PFSK-1 (cell line): ENCODE results near the gene AKR1A1.

Source experiments
- FOXP2 ChIP-seq: optimal IDR thresholded peaks from 2 replicates; pipeline ENCODE3; 2011; ENCODE audit warnings: borderline replicate concordance, control low read depth, inconsistent platforms; ENCODE audit not compliant: insufficient read depth; ENCODE audit errors: extremely low read length, extremely low read depth
- POLR2AphosphoS5 ChIP-seq: IDR thresholded peaks from 2 replicates; pipeline ENCODE4 v1.6.1; 2012; ENCODE audit warnings: low read depth, mild to moderate bottlenecking, control low read depth, low read length, moderate library complexity
- SIN3A ChIP-seq: IDR thresholded peaks from 2 replicates; pipeline ENCODE4 v1.6.1; 2012; ENCODE audit warnings: mild to moderate bottlenecking, low read length, moderate library complexity, borderline replicate concordance; ENCODE audit not compliant: insufficient read depth
- TAF1 ChIP-seq: IDR thresholded peaks from 2 replicates; pipeline ENCODE4 v1.6.1; 2012; ENCODE audit warnings: low read length, control low read depth, borderline replicate concordance; ENCODE audit not compliant: insufficient read depth
- TF ChIP-seq, protein P1 (sequence below), 2 experiments: IDR thresholded peaks; 2 replicates each; pipeline versions ENCODE4 v1.6.1 to v1.8.0; 2011 to 2012; ENCODE audit warnings: low read depth in 2 of 2, low read length in 2 of 2, control low read depth in 1 of 2, inconsistent platforms in 1 of 2, mild to moderate bottlenecking in 1 of 2, moderate library complexity in 1 of 2; ENCODE audit not compliant: insufficient read depth in 1 of 2

Gene AKR1A1

DNA sequence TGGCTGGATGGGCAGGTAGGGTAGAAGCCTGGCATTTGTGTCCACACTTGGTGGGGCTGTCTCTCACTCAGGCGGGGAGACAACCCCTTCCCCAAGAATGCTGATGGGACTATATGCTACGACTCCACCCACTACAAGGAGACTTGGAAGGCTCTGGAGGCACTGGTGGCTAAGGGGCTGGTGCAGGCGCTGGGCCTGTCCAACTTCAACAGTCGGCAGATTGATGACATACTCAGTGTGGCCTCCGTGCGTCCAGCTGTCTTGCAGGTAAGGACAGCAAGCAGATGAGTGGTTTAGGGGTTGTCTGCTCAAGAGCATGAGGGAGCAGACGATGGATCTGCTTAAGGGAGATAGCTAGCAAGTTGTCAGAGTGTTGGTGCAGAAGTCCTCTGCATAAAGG is 17.3 kb downstream of the AKR1A1 start:
- TF ChIP-seq FOXP2 (no peak), POLR2AphosphoS5 (no peak), TAF1 (no peak), SIN3A (no peak)
- TF ChIP-seq, protein P1, sequence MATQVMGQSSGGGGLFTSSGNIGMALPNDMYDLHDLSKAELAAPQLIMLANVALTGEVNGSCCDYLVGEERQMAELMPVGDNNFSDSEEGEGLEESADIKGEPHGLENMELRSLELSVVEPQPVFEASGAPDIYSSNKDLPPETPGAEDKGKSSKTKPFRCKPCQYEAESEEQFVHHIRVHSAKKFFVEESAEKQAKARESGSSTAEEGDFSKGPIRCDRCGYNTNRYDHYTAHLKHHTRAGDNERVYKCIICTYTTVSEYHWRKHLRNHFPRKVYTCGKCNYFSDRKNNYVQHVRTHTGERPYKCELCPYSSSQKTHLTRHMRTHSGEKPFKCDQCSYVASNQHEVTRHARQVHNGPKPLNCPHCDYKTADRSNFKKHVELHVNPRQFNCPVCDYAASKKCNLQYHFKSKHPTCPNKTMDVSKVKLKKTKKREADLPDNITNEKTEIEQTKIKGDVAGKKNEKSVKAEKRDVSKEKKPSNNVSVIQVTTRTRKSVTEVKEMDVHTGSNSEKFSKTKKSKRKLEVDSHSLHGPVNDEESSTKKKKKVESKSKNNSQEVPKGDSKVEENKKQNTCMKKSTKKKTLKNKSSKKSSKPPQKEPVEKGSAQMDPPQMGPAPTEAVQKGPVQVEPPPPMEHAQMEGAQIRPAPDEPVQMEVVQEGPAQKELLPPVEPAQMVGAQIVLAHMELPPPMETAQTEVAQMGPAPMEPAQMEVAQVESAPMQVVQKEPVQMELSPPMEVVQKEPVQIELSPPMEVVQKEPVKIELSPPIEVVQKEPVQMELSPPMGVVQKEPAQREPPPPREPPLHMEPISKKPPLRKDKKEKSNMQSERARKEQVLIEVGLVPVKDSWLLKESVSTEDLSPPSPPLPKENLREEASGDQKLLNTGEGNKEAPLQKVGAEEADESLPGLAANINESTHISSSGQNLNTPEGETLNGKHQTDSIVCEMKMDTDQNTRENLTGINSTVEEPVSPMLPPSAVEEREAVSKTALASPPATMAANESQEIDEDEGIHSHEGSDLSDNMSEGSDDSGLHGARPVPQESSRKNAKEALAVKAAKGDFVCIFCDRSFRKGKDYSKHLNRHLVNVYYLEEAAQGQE (IDR thresholded peaks at IDR 0.05; ENCODE audit: insufficient read depth in 1 of 2, low read depth in 2 of 2, low read length in 2 of 2), result no peak

DNA sequence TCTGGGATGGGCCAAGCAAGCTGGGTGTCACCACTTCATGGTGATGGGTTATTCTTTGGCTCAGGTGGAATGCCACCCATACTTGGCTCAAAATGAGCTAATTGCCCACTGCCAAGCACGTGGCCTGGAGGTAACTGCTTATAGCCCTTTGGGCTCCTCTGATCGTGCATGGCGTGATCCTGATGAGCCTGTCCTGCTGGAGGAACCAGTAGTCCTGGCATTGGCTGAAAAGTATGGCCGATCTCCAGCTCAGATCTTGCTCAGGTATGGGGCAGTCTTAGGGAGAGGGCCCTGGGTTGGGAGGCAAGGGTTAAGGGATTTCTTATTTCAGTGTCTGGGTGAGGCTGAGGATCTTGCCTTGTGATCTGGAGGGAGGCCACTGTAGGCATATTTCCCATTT is 17.8 kb downstream of the AKR1A1 start:
- TF ChIP-seq, protein P1 (IDR thresholded peaks at IDR 0.05; ENCODE audit: insufficient read depth in 1 of 2, low read depth in 2 of 2, low read length in 2 of 2), result no peak

DNA sequence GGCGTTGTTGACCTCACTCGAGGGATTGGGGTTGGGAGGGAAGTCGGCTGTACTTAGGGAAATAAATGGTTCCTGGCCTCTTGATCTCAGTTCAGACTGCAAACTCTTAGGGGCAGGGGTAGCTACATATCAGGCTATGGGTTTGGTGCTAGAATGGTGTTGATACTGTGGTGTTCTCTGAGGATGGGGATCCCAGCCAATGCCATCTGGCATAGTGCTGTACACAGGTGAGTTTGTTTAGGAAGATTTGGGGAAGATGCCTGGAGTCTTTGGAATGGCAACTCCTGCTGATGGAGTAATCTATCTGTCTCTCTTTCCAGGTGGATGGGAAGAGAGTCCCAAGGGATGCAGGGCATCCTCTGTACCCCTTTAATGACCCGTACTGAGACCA is 18.9 kb downstream of the AKR1A1 start:
- TF ChIP-seq, protein P1 (IDR thresholded peaks at IDR 0.05; ENCODE audit: insufficient read depth in 1 of 2, low read depth in 2 of 2, low read length in 2 of 2), result no peak
- no peak for TF ChIP-seq POLR2AphosphoS5

DNA sequence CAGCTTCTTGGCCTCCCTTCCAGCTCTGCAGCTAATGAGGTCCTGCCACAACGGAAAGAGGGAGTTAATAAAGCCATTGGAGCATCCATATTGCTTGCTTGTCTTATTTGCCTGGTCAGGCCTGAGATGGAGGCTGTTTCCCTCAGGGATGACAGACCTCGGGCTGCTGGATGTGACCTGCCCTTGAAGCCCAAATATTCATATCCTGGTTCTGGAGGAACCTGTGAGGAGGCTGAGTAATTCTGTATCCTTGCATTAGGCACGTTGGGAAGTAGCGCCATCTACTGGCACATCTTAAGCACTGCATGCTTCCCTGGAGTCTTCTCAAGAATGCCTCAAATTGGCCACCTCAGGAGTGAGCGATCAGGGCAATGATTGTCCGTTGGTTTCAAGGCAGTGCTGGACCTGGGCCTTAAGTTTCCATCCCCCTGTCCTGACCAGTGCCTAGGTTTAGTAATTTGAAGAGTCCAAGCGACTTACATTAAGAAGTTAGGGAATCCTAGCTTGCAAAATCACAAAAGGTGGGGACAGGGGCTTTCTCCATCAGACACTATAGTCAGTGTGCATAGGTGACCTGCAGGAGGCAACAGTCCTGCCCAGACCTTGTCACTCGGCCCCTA is 19.4 kb downstream of the AKR1A1 start:
- no peak for TF ChIP-seq SIN3A
- no peak for TF ChIP-seq POLR2AphosphoS5
- no peak for TF ChIP-seq FOXP2
- no peak for TF ChIP-seq TAF1
- TF ChIP-seq, protein P1 (IDR thresholded peaks at IDR 0.05; ENCODE audit: insufficient read depth in 1 of 2, low read depth in 2 of 2, low read length in 2 of 2), result no peak

DNA sequence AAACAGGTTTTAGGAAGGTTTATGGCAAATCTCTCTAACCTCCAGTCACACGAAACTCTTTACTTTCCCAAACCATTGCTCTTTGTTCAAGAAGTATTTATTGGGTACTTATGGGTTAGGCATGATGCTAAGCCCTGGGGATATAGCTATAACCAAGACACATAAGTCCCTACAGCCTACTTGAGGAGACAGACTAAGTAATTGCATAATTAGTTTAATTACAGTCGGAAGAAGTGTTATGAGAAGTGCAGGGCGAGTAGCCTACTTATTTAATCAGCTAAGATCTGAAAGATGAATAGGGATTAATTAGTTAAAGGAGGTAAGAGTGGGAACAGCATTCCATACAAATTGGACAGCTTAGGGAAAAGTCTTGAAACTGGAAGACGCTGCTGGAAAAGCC is 20.0 kb downstream of the AKR1A1 start:
- TF ChIP-seq FOXP2 (no peak), POLR2AphosphoS5 (no peak), SIN3A (no peak), TAF1 (no peak)
- TF ChIP-seq, protein P1 (IDR thresholded peaks at IDR 0.05; ENCODE audit: insufficient read depth in 1 of 2, low read depth in 2 of 2, low read length in 2 of 2), result no peak
